Activated CD4-positive, alpha-beta T cell treated with anti-CD3 and anti-CD28 coated beads for 1 hour (primary cell): ENCODE measurements around the gene RNU7-1.

Source experiments
- DNase-seq: peaks from one replicate; pipeline ENCODE4 v3.0.0-alpha.2; 2020

The RNU7-1 gene

GRCh38 chr12:6919588-6919987 lies 24.0 kb upstream of the RNU7-1 start:
- no peak for DNase-seq

DNA sequence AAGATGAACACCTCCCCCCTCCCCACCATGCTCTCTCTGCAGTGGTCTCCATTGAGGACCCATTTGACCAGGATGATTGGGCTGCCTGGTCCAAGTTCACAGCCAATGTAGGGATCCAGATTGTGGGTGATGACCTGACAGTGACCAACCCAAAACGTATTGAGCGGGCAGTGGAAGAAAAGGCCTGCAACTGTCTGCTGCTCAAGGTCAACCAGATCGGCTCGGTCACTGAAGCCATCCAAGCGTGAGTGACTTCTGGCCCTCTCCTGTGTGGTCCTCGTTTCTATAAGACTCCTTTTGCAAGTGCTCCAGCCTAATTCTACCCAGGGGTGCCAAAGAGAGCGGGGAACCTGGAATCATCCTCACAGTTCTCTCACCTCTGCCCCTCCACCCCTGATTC lies 22.1 kb upstream of the RNU7-1 start:
- no peak for DNase-seq

DNA sequence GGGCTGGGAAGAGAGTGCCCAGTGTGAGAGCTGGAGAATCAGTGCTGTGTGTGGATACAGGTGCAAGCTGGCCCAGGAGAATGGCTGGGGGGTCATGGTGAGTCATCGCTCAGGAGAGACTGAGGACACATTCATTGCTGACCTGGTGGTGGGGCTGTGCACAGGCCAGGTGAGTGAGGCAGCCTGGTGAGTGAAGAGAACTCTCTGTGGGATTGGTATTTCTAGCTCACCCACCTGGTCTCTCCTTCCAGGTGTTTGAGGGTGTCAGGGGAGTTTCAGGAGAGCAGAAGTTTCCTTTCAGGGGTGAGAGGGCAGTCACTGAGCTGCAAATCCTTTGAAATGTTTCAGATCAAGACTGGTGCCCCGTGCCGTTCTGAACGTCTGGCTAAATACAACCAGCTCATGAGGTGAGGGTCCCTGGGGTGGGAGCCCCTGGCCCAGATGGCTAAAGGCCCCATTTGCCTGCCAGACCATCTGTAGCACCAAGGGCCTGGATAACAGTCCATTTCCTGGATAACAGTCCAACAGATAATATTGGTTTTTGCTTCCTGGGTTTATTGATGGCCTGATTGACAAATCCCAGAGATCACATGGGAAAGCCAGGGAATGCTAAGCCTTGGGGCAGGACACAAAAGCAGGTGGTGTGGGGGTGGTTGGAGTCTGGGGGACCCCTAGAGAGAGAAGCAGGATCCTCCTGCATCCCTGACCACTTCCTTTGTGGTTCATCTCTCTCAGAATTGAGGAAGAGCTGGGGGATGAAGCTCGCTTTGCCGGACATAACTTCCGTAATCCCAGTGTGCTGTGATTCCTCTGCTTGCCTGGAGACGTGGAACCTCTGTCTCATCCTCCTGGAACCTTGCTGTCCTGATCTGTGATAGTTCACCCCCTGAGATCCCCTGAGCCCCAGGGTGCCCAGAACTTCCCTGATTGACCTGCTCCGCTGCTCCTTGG lies 21.3 kb upstream of the RNU7-1 start:
- no peak for DNase-seq

DNA sequence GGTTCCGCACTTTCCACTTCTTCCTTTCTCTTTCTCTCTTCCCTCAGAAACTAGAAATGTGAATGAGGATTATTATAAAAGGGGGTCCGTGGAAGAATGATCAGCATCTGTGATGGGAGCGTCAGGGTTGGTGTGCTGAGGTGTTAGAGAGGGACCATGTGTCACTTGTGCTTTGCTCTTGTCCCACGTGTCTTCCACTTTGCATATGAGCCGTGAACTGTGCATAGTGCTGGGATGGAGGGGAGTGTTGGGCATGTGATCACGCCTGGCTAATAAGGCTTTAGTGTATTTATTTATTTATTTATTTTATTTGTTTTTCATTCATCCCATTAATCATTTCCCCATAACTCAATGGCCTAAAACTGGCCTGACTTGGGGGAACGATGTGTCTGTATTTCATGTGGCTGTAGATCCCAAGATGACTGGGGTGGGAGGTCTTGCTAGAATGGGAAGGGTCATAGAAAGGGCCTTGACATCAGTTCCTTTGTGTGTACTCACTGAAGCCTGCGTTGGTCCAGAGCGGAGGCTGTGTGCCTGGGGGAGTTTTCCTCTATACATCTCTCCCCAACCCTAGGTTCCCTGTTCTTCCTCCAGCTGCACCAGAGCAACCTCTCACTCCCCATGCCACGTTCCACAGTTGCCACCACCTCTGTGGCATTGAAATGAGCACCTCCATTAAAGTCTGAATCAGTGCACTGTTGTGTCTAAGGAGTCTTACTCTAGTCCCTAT lies 20.4 kb upstream of the RNU7-1 start:
- DNase-seq = no peak

DNA sequence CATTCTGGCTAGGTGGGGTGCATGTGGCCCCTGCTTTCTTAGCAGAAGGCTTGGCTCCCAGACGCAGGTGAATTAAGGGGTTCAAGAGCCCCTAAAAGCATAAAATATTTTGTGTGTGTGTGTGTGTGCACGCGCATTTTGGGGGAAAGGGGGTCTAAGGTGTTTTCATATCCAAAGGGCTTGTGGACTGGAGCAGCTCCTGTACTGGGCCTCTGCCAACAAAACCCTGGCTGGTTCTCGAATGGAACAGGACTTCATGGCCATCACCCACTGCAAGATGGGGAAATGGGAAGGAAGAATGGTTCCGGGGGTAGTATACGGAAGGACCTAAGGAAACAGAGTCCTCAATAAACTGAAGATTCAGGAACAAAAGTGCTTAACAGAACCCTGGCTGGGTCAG lies 19.8 kb upstream of the RNU7-1 start:
- no peak for DNase-seq

- no peak for DNase-seq
These were observed 18.4 kb upstream of the RNU7-1 start for GRCh38 chr12:6925239-6925539.

DNA sequence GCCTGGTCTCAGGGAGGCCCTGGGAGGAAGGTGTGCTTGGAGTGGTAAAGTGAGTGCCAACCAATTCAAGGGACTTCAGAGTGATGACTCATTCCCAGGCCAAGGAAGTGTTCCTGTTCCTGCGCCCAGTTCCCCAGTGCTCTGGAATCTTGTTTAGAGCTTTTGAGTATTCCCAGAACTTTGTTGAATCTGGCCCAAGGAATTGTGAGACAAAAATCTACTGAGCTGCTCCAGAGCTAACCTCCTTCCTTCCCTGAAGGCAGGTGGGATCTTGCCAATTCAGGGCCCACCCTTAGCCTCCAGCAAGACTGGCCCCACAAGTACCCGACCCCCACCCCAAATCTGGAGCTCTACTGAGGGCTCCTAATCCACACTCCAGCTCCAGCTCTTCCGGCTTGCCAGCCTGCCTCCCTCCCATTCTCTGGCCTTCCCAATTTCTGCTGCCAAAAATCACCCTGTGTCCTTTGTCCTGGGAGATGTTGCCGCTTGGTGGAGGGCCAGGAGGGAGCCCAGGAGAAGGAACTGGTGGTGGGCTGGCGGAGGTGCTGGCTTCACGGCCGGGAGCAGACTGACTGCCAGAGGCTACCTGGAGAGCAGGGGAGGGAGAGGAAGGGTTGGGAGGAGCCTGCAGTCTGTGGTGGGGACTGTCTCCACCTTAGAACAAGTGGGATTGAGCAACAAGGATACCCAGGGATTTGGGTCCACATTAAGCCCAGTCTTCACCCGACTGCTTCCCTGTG lies 17.9 kb upstream of the RNU7-1 start:
- no peak for DNase-seq

GRCh38 chr12:6927379-6928021 lies 16.1 kb upstream of the RNU7-1 start, which contains the start of gene ATN1:
ATN1 (plus strand) TSS chr12:6927959; CDS start chr12:6934002, 6,043 bp downstream.
- DNase-seq = no peak

- no peak for DNase-seq
These were observed 15.5 kb upstream of the RNU7-1 start for GRCh38 chr12:6928022-6928702.

GRCh38 chr12:6928703-6929407 lies 14.8 kb upstream of the RNU7-1 start:
- no peak for DNase-seq

DNA sequence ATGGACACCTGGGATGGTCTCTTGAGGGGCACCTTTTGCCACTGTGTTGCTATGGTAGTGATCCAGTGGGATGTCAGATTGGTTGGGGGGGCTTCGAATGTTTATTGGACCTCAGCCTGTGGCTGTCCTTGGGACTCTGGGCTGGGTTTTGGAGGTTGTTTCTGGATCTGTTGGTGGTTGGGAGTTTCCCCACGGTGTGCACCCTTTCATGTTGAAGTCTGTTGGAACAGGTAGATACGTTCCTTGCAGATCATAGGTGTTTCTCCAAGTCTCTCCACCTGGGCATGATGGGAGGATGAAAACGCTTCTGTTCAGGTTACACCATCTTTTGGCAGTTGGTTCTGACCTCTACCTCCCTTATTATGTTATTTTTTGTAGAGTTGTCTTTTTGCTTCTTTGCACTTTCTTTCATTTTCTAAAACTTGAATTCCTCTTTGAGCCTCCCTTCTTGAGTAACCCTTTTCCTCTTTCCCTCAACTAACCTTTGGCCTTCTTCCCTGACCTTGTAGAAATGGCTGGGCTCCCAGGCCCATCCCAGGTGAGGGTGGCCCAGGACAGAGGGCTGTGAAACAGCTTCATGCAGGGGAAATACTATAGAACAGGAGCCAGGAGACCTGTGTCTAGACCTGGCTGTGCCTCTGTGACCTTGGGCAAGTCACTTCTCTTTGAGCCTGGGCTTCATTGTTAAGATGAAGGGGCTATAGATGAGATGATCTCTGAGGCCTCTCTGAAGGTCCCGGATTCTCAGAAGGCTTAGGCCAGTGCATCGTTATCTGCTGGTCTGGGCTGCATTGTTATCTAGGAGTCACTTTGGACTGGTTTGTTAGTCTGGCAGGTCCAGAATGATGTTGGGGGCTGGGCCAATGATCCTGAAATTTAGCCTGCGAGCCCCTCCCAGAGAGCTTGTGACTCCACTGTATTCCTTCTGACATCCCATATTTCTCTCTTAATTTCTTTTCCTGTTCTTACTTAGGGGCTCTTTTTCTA lies 13.9 kb upstream of the RNU7-1 start:
- no peak for DNase-seq

DNA sequence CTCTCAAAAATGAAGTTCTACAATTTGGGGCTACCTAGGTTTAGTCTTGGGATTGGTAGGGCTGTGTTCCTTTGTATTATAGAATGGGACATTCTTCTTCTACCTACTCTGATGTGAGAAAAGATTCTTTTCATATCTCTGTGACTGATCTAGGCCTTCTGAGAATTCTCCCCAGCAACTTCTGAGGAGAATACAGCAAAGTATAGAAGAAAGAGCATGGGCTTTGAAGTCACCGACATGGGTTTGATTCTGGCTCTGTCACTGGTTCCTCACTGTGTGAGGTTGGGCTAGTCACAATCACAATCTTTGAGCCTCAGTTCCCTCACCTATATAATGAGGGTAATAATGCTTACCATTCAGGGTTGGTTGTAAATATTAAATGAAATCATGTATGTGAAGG lies 10.8 kb upstream of the RNU7-1 start:
- DNase-seq = no peak

GRCh38 chr12:6934110-6934509 lies 9.5 kb upstream of the RNU7-1 start:
- DNase-seq = no peak

- no peak for DNase-seq
These were observed 8.0 kb upstream of the RNU7-1 start for GRCh38 chr12:6935371-6936193.

DNA sequence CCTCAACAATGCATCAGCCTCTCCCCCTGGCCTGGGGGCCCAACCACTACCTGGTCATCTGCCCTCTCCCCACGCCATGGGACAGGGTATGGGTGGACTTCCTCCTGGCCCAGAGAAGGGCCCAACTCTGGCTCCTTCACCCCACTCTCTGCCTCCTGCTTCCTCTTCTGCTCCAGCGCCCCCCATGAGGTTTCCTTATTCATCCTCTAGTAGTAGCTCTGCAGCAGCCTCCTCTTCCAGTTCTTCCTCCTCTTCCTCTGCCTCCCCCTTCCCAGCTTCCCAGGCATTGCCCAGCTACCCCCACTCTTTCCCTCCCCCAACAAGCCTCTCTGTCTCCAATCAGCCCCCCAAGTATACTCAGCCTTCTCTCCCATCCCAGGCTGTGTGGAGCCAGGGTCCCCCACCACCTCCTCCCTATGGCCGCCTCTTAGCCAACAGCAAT lies 7.4 kb upstream of the RNU7-1 start:
- DNase-seq = no peak

DNA sequence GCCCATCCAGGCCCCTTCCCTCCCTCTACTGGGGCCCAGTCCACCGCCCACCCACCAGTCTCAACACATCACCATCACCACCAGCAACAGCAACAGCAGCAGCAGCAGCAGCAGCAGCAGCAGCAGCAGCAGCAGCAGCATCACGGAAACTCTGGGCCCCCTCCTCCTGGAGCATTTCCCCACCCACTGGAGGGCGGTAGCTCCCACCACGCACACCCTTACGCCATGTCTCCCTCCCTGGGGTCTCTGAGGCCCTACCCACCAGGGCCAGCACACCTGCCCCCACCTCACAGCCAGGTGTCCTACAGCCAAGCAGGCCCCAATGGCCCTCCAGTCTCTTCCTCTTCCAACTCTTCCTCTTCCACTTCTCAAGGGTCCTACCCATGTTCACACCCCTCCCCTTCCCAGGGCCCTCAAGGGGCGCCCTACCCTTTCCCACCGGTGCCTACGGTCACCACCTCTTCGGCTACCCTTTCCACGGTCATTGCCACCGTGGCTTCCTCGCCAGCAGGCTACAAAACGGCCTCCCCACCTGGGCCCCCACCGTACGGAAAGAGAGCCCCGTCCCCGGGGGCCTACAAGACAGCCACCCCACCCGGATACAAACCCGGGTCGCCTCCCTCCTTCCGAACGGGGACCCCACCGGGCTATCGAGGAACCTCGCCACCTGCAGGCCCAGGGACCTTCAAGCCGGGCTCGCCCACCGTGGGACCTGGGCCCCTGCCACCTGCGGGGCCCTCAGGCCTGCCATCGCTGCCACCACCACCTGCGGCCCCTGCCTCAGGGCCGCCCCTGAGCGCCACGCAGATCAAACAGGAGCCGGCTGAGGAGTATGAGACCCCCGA lies 6.8 kb upstream of the RNU7-1 start:
- peak; percentile 52 for DNase-seq

GRCh38 chr12:6937481-6938352 lies 5.9 kb upstream of the RNU7-1 start:
- DNase-seq = peak; percentile 93
